B cell (primary cell): ENCODE measurements around the gene SGPL1. TPM values are rescaled to one million over a fixed set of nuclear protein-coding genes. Genes with fewer than 3 reads are reported as not detected.

Experiments used
- ATAC-seq: fragments of 200-7000 bp; cut with Tn5 transposase; one replicate; pipeline ENCODE4 v1.10.0; 2021; ENCODE audit warnings: low read depth, mild to moderate bottlenecking, moderate number of reproducible peaks, moderate library complexity
- CTCF ChIA-PET: fragments of 350-600 bp; sonication (Branson Sonifier 250); formaldehyde crosslinking; loops from one replicate; lab custom pipeline; 2021; ENCODE audit warnings: antibody characterized with exemption, inconsistent platforms; lab: Charles Lee
- POLR2A ChIA-PET: fragments of 350-600 bp; sonication (Branson Sonifier 250); formaldehyde crosslinking; loops from one replicate; lab custom pipeline; 2021; ENCODE audit warnings: antibody characterized with exemption; lab: Charles Lee
- DNase-seq: peaks from one replicate; pipeline ENCODE4 v3.0.0; 2013
- H2AFZ ChIP-seq: 2 replicates; pipeline ENCODE4 v1.6.1; 2012; ENCODE audit warnings: mild to moderate bottlenecking, low read depth, low read length; ENCODE audit not compliant: insufficient read depth, poor library complexity, severe bottlenecking
- H3K27ac ChIP-seq, 2 donors: 1 replicate in 1 of 2; 2 replicates in 1 of 2; pipeline ENCODE4 v1.5.1; 2012 to 2013; ENCODE audit warnings: low read length in 2 of 2, mild to moderate bottlenecking in 2 of 2, moderate library complexity in 1 of 2
- H3K27me3 ChIP-seq, 4 experiments: fragments of 200-600 bp in 1 of 4; sonication (generic) in 1 of 4; replicated peaks in 1 of 4; 1 replicate in 2 of 4; 2 replicates in 2 of 4; pipeline versions ENCODE4 v1.6.1 to v1.7.0; 2013 to 2016; ENCODE audit warnings: low read length in 3 of 4, mild to moderate bottlenecking in 2 of 4, mixed read lengths in 1 of 4, moderate library complexity in 1 of 4; ENCODE audit not compliant: insufficient read depth in 4 of 4, control insufficient read depth in 3 of 4; ENCODE audit errors: control extremely low read depth in 1 of 4
- H3K36me3 ChIP-seq, 2 experiments: replicated peaks in 1 of 2; 1 replicate in 1 of 2; 2 replicates in 1 of 2; pipeline versions ENCODE4 v1.6.1 to v1.7.1; 2013; ENCODE audit warnings: low read length in 1 of 2; ENCODE audit not compliant: insufficient read depth in 2 of 2, control insufficient read depth in 1 of 2; ENCODE audit errors: control extremely low read depth in 1 of 2, extremely low read depth in 1 of 2
- H3K4me1 ChIP-seq, 2 donors: fragments of 200-600 bp in 1 of 2; sonication (generic) in 1 of 2; 1 replicate in 1 of 2; 2 replicates in 1 of 2; pipeline versions ENCODE4 v1.5.1 to v1.6.1; 2013 to 2017; ENCODE audit warnings: low read length in 2 of 2; ENCODE audit not compliant: control insufficient read depth in 2 of 2, insufficient read depth in 2 of 2
- H3K4me2 ChIP-seq: replicated peaks from 2 replicates; pipeline ENCODE3; 2012; ENCODE audit warnings: mild to moderate bottlenecking, low read depth, low read length; ENCODE audit not compliant: poor library complexity, severe bottlenecking
- H3K4me3 ChIP-seq, 5 experiments: fragments of 200-600 bp in 1 of 5; sonication (generic) in 1 of 5; 1 replicate in 3 of 5; 2 replicates in 2 of 5; pipeline versions ENCODE4 v1.5.1 to v1.7.0; 2011 to 2016; ENCODE audit warnings: low read length in 4 of 5, mild to moderate bottlenecking in 4 of 5, low read depth in 2 of 5, control low read depth in 1 of 5, moderate library complexity in 1 of 5; ENCODE audit not compliant: insufficient read depth in 1 of 5; ENCODE audit errors: control extremely low read depth in 1 of 5, extremely low read depth in 1 of 5
- H3K79me2 ChIP-seq: fragments of 200-600 bp; sonication (generic); one replicate; pipeline ENCODE4 v1.6.0; 2016; ENCODE audit warnings: low read length; ENCODE audit not compliant: control insufficient read depth, insufficient read depth
- H3K9ac ChIP-seq: fragments of 200-600 bp; sonication (generic); 2 replicates; pipeline ENCODE4 v1.6.1; 2017; ENCODE audit warnings: mild to moderate bottlenecking, low read length, moderate library complexity
- H3K9me3 ChIP-seq, 3 donors: one replicate each; pipeline versions ENCODE4 v1.6.1 to v1.7.1; 2013; ENCODE audit warnings: low read length in 2 of 3; ENCODE audit not compliant: control insufficient read depth in 2 of 3, insufficient read depth in 1 of 3; ENCODE audit errors: control extremely low read depth in 1 of 3
- H4K20me1 ChIP-seq: 2 replicates; pipeline ENCODE4 v1.6.0; 2012; ENCODE audit warnings: mild to moderate bottlenecking, low read length; ENCODE audit not compliant: insufficient read depth, control insufficient read depth, poor library complexity, severe bottlenecking
- H3K27ac Mint-ChIP-seq: one replicate; pipeline ENCODE4 v1.8.0; 2021; ENCODE audit warnings: mixed read lengths
- H3K27me3 Mint-ChIP-seq: one replicate; pipeline ENCODE4 v1.8.0; 2021; ENCODE audit warnings: mixed read lengths
- H3K4me1 Mint-ChIP-seq: one replicate; pipeline ENCODE4 v1.8.0; 2021; ENCODE audit warnings: mixed read lengths
- H3K4me3 Mint-ChIP-seq: one replicate; pipeline ENCODE4 v1.8.0; 2021; ENCODE audit warnings: mixed read lengths
- H3K9me3 Mint-ChIP-seq: one replicate; pipeline ENCODE4 v1.8.0; 2022; ENCODE audit warnings: mixed read lengths; ENCODE audit not compliant: insufficient read depth
- CTCF ChIP-seq: fragments of 200-600 bp; IDR thresholded peaks from one replicate; pipeline ENCODE4 v1.8.0; 2022; ENCODE audit warnings: antibody characterized with exemption, mild to moderate bottlenecking
- EZH2 ChIP-seq: IDR thresholded peaks from 2 replicates; pipeline ENCODE4 v1.6.1; 2012; ENCODE audit warnings: borderline replicate concordance, low read depth, mild to moderate bottlenecking, moderate library complexity, low read length; ENCODE audit not compliant: insufficient read depth, poor library complexity, severe bottlenecking
- WGBS: methylation state at CpG from one replicate; pipeline ENCODE4 v1.1.5; 2013; ENCODE audit warnings: missing lambda C conversion rate; ENCODE audit not compliant: insufficient coverage; 5-methylcytosine and 5-hydroxymethylcytosine counted together
- intact Hi-C: fragments of 100-400 bp; cut with micrococcal nuclease; formaldehyde crosslinking; loops from one replicate; pipeline ENCODE4 v1.10.0; 2022
- polyA plus RNA-seq: library from polyadenylated mRNA; depleted of rRNA; stranded (reverse); fragments of >200 nt; gene quantifications from 2 replicates; pipeline ENCODE4 v1.2.3, GENCODE V29; 2012
- total RNA-seq, 2 donors: library from RNA; stranded (reverse); fragments of 120-200 nt in 1 of 2; gene quantifications; 1 replicate in 1 of 2; 2 replicates in 1 of 2; pipeline versions ENCODE4 v1.2.3 to v1.2.4, GENCODE V29; 2013 to 2022

Gene SGPL1
- total and polyA plus RNA-seq, 2 donors (not counting 1 experiment from before 2014, with no cell fraction given), result 9.1 to 46.2 TPM

DNA sequence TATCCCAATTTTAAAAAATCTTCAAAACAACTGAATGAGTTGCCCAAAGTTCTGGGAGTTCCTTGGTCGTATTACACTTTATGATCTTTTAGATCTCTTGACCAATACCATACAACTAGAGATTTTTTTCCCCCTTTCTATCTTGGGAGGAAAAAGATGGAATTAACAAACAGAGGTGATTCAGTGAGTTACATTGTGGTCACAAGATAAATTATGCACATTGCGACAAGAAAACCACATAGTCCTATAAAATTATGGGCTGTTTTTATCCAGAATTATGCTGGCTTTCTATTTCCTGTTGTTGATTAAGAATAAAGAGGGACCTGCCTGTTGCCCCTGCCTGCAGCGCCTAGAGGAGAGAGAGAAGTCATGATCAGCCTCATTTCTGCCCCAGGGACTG is 8.2 kb upstream of the SGPL1 start:
- TF ChIP-seq CTCF (no peak), EZH2 (no peak)
- peaks cover 0 to 6% (median 3%) of the 10 kb centered on the region in 4 experiments for H3K27me3 ChIP-seq
- H3K4me1 ChIP-seq, result no peaks in the 10 kb centered on the region
- H3K27me3 Mint-ChIP-seq, result peaks cover 33% of the 10 kb centered on the region
- no CpG with 5 or more reads among the region's 3 CpGs for WGBS
- ATAC-seq (no peak), DNase-seq (no peak)
- H3K9me3 Mint-ChIP-seq, result no peaks in the 10 kb centered on the region
- CTCF ChIA-PET, result no interaction called here
- H2AFZ ChIP-seq, result no peak overlapping the region
- no peaks in the 10 kb centered on the region for H3K9me3 ChIP-seq
- no peak overlapping the region for H3K4me3 ChIP-seq
- H3K27ac ChIP-seq, result no peak overlapping the region
- no peak overlapping the region for H3K4me3 Mint-ChIP-seq
- no peak overlapping the region for H3K27ac Mint-ChIP-seq
- POLR2A ChIA-PET, result no interaction called here
- H3K4me1 Mint-ChIP-seq, result no peaks in the 10 kb centered on the region
- no peaks in the 10 kb centered on the region for H3K36me3 ChIP-seq
- no peak overlapping the region for H3K9ac ChIP-seq
- intact Hi-C loops, result no loop called here
- H3K4me2 ChIP-seq, result no peak overlapping the region
- no peaks in the 10 kb centered on the region for H4K20me1 ChIP-seq
- peaks cover 3% of the 10 kb centered on the region for H3K79me2 ChIP-seq

GRCh38 chr10:70809011-70809611 is 6.6 kb upstream of the SGPL1 start:
- CTCF ChIA-PET, result no interaction called here
- Mint-ChIP-seq H3K4me3 (no peak overlapping the region), H3K27ac (no peak overlapping the region), H3K27me3 (peaks cover 28% of the 10 kb centered on the region), H3K4me1 (peaks cover under 1% of the 10 kb centered on the region), H3K9me3 (no peaks in the 10 kb centered on the region)
- 97% methylated on average over 4 of the region's 6 CpGs for WGBS
- POLR2A ChIA-PET, result no interaction called here
- no peak overlapping the region for H3K9ac ChIP-seq
- H4K20me1 ChIP-seq, result no peaks in the 10 kb centered on the region
- peaks cover 13% of the 10 kb centered on the region for H3K79me2 ChIP-seq
- no peak overlapping the region for H3K27ac ChIP-seq
- no peak overlapping the region for H3K4me3 ChIP-seq
- peaks cover 0 to 6% (median 0%) of the 10 kb centered on the region in 4 experiments for H3K27me3 ChIP-seq
- DNase-seq (no peak), ATAC-seq (no peak)
- TF ChIP-seq EZH2 (no peak), CTCF (no peak)
- no peak overlapping the region for H3K4me2 ChIP-seq
- no peak overlapping the region for H2AFZ ChIP-seq
- no peaks in the 10 kb centered on the region for H3K36me3 ChIP-seq
- intact Hi-C loops, result no loop called here
- no peaks in the 10 kb centered on the region for H3K9me3 ChIP-seq
- no peaks in the 10 kb centered on the region for H3K4me1 ChIP-seq
